Measurements from ENCODE around the gene ACTN4. TPM values are rescaled to one million over a fixed set of nuclear protein-coding genes. Genes with fewer than 3 reads are reported as not detected.

Gene ACTN4
- total RNA-seq, 2 experiments from 2014 or later: 86.8 to 178 TPM

DNA sequence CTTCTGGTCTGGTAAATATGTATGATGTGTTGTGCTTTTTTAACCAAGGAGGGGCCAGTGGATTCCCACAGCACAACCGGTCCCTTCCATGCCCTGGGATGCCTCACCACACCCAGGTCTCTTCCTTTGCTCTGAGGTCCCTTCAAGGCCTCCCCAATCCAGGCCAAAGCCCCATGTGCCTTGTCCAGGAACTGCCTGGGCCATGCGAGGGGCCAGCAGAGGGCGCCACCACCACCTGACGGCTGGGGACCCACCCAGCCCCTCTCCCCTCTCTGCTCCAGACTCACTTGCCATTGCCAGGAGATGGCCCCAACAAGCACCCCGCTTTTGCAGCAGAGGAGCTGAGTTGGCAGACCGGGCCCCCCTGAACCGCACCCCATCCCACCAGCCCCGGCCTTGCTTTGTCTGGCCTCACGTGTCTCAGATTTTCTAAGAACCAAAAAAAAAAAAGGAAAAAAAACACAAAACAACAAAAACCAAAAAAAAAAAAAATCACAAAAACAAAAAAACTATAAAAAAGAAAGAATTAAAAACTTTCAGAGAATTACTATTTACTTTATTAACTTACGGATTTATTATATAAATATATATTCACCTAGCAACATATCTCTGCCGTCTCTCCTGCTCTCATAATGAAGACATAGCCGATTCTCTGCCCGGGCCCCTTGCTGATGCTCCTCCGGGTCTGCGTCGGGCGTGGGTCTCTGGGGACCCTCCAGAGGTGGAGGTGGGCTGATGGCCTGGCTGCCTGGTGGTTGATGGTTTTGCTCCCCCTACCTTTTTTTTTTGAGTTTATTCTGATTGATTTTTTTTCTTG is 82.4 kb downstream of the ACTN4 start:
- no peaks in the 10 kb centered on the region for H3K9me2 ChIP-seq (ENCODE audit: insufficient read depth, low read length)
- no peak overlapping the region for H2AFZ ChIP-seq (ENCODE audit: low read length)
- H3K36me3 ChIP-seq (ENCODE audit: insufficient read depth, low read length): peaks cover 26% of the 10 kb centered on the region; the same call in 1 of the 2 replicates
- intact Hi-C loops (cut with micrococcal nuclease; ENCODE audit: unreplicated experiment): loop anchor here (1.0 to 10.0 kb wide), 3 partner anchors 185 to 215 kb away; partner anchors contain the start of genes MRPS12 and SARS2
- H3K4me2 ChIP-seq (ENCODE audit: low read length): no peak overlapping the region
- POLR2A ChIA-PET: no interaction called here
- no peak overlapping the region for H3K4me3 ChIP-seq (ENCODE audit: low read depth, low read length, poor library complexity, severe bottlenecking)
- no peak for TF ChIP-seq EZH2phosphoT487 (IDR thresholded peaks at IDR 0.05; ENCODE audit: borderline replicate concordance, low read depth, low read length)
- TF ChIP-seq, protein P1, sequence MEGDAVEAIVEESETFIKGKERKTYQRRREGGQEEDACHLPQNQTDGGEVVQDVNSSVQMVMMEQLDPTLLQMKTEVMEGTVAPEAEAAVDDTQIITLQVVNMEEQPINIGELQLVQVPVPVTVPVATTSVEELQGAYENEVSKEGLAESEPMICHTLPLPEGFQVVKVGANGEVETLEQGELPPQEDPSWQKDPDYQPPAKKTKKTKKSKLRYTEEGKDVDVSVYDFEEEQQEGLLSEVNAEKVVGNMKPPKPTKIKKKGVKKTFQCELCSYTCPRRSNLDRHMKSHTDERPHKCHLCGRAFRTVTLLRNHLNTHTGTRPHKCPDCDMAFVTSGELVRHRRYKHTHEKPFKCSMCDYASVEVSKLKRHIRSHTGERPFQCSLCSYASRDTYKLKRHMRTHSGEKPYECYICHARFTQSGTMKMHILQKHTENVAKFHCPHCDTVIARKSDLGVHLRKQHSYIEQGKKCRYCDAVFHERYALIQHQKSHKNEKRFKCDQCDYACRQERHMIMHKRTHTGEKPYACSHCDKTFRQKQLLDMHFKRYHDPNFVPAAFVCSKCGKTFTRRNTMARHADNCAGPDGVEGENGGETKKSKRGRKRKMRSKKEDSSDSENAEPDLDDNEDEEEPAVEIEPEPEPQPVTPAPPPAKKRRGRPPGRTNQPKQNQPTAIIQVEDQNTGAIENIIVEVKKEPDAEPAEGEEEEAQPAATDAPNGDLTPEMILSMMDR (conservative IDR thresholded peaks at IDR 0.05; ENCODE audit: low read length): peak; percentile 91
- BruUV-seq (replicated peaks): TSS peak; percentile 90
- H3K4me1 ChIP-seq (ENCODE audit: insufficient read depth, low read length, poor library complexity, severe bottlenecking): peaks cover 14% of the 10 kb centered on the region
- no peaks in the 10 kb centered on the region for H3K79me2 ChIP-seq (ENCODE audit: insufficient read depth, low read depth, low read length)
- H3K9me3 ChIP-seq (ENCODE audit: low read length): no peaks in the 10 kb centered on the region
- CTCF ChIA-PET (ENCODE audit: unreplicated experiment): no interaction called here
- H4K20me1 ChIP-seq (ENCODE audit: insufficient read depth, low read length): no peaks in the 10 kb centered on the region
- peak; percentile 73 for DNase-seq (ENCODE audit: low spot score)
- H3K27ac ChIP-seq (ENCODE audit: low read depth, low read length, poor library complexity, severe bottlenecking): no peak overlapping the region

DNA sequence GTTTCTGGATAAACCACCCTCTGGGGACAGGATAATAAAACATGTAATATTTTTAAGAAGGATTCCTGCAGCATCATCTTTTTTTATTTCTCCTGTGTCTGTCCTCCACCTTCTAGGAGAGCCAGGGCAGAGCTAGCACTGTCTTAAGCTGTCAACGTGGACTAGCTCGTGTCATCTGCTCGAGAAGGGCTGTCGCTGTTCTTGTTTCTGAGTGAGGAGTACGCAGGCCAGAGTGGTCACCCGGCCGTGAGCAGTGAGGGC is 83.0 kb downstream of the ACTN4 start:
- Histone ChIP-seq H3K9me2 (ENCODE audit: insufficient read depth, low read length) (no peaks in the 10 kb centered on the region), H3K4me2 (ENCODE audit: low read length) (no peak overlapping the region), H3K4me3 (ENCODE audit: low read depth, low read length, poor library complexity, severe bottlenecking) (no peak overlapping the region), H3K9me3 (ENCODE audit: low read length) (no peaks in the 10 kb centered on the region), H3K27ac (ENCODE audit: low read depth, low read length, poor library complexity, severe bottlenecking) (no peak overlapping the region), H2AFZ (ENCODE audit: low read length) (no peak overlapping the region), H3K4me1 (ENCODE audit: insufficient read depth, low read length, poor library complexity, severe bottlenecking) (peaks cover 19% of the 10 kb centered on the region), H3K79me2 (ENCODE audit: insufficient read depth, low read depth, low read length) (no peaks in the 10 kb centered on the region), H4K20me1 (ENCODE audit: insufficient read depth, low read length) (no peaks in the 10 kb centered on the region), H3K36me3 (ENCODE audit: insufficient read depth, low read length) (peaks cover 21% of the 10 kb centered on the region; the same call in 1 of the 2 replicates)
- ChIA-PET POLR2A (no interaction called here), CTCF (ENCODE audit: unreplicated experiment) (no interaction called here)
- BruUV-seq (replicated peaks): no TSS peak
- TF ChIP-seq, protein P1 (conservative IDR thresholded peaks at IDR 0.05; ENCODE audit: low read length): no peak
- TF ChIP-seq EZH2phosphoT487 (IDR thresholded peaks at IDR 0.05; ENCODE audit: borderline replicate concordance, low read depth, low read length): no peak
- intact Hi-C loops (cut with micrococcal nuclease; ENCODE audit: unreplicated experiment): no loop called here
- DNase-seq (ENCODE audit: low spot score): no peak
